HG02885 (cell line): Measurements from ENCODE around the gene EPO.
A peak's percentile ranks its signal among the peaks of the same experiment; 100 is the strongest.

Source experiments
- ATAC-seq: cut with Tn5 transposase; IDR thresholded peaks from one replicate; pipeline ENCODE4 v1.9.1; 2021; ENCODE audit warnings: mild to moderate bottlenecking; ENCODE audit not compliant: unreplicated experiment, poor library complexity

EPO gene

DNA sequence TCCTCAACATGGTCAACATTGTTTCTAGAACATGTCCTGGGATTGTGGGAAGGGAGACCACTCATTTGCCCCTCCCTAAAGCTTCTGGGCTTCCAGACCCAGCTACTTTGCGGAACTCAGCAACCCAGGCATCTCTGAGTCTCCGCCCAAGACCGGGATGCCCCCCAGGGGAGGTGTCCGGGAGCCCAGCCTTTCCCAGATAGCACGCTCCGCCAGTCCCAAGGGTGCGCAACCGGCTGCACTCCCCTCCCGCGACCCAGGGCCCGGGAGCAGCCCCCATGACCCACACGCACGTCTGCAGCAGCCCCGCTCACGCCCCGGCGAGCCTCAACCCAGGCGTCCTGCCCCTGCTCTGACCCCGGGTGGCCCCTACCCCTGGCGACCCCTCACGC lies at the start of gene EPO:
Gene EPO, plus strand, starts transcription at position 190 of the 392 bp plus-strand sequence. CDS start 513 bp downstream, outside the sequence.
- ATAC-seq, result no peak

DNA sequence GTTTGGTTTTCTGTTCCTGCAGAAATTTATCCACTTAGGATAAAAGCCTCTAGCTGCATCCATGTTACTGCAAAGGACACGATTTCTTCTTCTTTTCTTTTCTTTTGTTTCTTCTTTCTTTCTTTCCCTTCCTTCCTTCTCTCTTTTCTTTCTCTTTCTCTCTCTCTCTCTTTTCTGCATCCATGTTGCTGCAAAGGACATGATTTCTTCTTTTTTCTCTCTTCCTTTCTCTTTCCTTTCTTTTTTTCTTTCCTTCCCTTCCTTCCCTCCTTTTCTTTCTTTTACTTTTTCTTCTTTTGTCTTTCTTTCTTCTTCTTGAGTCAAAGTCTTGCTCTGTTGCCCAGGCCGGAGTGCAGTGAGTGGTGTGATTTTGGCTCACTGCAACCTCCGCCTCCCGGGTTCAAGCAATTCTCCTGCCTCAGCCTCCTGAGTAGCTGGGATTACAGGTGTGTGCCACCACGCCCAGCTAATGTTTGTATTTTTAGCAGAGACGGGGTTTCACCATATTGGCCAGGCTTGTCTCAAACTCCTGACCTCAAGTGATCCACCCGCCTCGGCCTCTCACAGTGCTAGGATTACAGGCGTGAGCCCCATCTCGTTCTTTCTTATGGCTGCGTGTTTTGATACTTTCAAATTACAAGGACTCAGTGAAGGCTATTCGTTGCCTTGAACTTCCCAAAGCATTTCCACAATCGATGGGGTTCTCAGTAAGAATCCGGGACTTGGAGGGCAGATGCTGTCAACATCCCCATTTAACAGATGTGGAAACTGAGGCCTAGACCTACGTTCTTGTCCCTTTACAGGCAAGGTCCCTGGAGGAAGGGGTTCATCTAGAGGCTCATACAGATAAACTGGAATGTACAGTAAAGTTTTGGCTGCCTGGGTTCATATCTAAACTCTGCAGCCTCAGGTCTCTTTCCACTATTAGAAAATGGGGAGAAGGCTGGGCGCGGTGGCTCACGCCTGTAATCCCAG lies 48.6 kb upstream of the EPO start:
- no peak for ATAC-seq

DNA sequence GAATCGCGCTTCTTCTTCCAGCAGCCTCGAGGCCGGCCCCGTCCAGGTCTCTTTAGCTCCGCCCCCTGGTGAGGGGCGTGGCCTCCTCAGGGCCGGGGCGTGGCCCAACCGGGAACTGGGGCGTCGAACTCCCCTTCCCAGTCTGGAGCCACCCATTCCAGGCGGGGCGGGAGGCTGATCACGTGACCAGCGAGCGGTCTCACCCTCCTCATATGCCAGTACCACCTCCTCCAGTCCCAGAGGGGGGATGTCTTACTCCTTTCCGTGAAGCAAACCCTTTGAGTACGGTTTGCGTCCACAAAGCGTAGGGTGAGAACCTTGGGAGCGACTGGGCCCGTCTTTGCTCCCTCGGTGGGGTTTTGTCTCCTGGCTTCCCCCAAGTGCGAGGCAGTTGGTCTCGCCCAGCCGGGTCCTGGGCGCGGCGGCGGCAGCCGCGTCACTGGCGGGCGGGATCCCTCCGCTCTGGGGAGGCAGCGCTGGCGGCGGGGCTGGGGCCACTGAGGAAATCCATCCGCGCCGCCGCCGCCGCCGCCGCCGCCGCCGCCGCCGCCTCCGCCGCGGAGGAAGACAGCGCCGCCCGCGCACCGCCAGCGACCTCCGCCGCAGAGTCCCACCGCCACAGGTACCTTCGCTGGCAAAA lies 46.8 kb upstream of the EPO start, which contains the start of gene GNB2:
Gene GNB2, plus strand, starts transcription at position 439 of the 640 bp plus-strand sequence. CDS start 2,526 bp downstream, outside the sequence.
- peak; percentile 65 for ATAC-seq

DNA sequence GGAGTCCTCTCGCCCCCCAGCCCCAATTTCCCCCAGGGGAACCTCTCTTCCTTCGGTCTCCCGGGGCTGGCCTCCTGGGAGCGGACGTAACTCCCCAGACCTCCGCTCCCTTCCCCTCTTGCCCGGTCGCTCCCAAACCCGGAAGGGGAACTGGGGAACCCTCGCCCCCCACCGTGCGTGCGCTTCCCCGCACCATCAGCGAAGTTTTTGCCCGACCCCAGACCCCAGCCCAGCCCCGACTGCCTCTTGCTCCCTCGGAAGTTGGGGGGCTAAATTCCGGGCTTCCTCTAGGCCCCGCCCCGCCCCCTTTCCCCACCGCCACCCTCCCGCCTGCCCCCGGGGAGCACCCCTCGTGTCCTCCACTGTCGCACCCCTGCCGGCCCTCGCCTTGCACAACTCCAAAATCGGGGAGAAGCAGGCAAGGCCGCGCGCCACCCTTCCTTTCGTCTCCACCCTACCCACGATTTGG lies 46.3 kb upstream of the EPO start:
- peak; percentile 1 for ATAC-seq

DNA sequence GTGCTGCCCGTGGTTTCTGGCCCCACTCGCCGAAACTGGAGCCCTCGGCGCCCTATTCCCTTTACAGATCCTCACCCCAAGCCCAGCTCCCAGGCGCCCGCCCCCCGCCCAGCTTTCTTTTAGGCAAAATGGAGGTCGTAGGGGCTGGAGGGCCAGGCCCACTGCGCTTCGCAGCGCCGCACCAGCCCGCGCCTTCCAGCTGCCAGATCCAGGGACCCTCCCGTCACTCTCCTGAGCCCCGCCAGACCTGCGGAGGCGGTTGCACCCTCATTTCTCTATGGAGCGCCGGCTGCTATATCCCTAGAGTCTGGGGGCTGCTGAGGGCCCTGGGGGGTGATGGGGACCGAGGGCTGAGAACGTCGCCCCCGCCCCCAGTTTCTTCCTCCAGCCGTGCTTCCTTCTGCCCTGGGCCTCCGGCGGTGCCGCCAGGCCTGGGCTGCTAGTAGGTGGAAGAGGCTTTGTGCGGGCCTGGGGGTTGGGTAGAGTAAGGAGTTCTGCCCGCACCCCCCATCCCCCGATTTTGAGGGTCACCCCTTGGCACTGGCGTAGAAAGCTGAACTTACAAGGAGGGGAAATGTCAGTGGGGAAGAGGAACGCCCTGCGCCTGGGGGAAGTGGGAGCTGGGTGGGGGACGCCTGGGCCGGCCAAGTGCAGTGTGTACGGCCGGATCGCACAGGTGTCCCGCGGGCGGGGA lies 45.7 kb upstream of the EPO start:
- no peak for ATAC-seq

DNA sequence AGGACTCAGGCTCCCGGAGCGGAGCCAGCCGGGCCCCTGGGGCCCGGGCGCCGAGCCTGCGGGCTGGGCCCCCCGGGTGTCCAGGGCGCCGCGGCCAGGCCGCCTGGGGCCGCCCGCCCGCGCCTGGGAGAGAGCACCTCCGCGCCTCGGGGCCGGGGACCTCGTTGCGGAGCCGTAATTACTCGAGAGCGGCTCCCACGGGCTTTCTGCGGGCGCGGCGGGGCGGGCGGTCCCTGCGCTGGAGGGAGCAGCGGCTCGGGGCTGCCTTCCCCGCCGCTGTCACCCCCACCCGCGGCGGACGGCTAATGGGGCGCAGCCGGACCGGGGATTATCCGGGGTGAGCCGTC lies 45.2 kb upstream of the EPO start:
- no peak for ATAC-seq

DNA sequence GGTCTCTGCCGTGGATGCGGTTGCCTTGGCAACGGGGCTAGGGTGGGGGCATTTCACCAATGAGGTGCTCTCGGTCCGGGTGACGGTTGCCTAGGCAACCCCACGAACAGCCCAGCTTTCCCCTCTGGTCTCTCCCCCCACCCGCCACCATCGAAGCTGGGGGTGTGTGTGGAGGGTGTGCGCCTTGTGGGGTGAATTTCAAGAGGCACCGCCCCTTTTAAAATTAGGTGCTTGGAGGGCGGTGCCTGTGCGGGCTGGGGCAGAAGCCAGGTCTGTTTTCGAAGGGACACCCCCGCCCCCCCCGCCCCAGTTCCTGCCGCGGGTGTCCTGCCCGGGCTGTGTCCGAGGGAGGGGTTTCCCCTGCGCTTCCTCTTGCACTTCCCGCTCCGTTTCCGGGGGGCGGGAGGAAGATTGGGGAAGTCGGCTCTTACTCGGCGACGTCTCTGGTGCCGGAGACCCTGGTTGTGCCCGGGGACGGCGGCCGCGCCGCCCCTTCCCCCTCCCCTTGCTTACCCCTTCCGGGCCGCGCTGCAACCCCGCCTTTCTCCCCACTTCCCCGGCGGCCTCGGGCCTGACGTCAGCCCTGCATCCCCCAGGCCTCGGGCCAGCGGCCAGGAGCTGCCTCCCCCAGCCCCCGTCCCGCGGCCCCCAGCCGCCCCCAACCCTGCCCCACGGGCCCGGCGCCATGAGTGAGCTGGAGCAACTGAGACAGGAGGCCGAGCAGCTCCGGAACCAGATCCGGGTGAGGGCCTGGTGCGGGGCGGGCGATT lies 44.5 kb upstream of the EPO start:
- ATAC-seq, result peak; percentile 36

DNA sequence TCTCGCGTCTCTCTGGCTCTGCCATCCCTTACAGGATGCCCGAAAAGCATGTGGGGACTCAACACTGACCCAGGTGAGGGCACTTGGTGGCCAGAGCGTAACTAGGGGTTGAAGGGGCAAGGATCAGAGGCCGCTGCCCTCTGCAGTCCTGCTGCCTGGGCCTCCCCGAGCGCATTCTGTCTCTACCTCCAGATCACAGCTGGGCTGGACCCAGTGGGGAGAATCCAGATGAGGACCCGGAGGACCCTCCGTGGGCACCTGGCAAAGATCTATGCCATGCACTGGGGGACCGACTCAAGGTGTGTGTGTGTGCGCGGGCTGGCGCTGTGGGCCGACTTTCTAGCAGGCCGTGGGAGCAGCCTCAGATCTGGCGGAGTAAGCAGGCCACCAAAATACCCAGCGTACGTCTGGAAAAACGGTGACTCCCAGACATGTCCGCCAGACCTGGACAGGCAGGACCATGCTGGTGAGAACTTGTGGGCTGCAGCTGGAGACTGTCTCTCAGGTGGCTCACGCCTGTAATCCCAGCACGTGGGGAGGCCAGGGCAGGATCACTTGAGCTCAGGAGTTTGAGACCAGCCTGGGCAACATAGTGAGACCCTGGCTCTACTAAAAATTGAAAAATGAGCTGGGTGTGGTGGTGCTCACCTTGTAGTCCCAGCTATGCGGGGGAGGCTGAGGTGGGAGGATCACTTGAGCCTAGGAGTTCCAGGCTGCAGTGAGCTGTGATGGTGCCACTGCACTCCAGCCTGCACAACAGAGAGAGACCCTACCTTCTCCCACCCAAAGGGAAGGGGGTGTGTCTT lies 43.6 kb upstream of the EPO start:
- ATAC-seq, result no peak

DNA sequence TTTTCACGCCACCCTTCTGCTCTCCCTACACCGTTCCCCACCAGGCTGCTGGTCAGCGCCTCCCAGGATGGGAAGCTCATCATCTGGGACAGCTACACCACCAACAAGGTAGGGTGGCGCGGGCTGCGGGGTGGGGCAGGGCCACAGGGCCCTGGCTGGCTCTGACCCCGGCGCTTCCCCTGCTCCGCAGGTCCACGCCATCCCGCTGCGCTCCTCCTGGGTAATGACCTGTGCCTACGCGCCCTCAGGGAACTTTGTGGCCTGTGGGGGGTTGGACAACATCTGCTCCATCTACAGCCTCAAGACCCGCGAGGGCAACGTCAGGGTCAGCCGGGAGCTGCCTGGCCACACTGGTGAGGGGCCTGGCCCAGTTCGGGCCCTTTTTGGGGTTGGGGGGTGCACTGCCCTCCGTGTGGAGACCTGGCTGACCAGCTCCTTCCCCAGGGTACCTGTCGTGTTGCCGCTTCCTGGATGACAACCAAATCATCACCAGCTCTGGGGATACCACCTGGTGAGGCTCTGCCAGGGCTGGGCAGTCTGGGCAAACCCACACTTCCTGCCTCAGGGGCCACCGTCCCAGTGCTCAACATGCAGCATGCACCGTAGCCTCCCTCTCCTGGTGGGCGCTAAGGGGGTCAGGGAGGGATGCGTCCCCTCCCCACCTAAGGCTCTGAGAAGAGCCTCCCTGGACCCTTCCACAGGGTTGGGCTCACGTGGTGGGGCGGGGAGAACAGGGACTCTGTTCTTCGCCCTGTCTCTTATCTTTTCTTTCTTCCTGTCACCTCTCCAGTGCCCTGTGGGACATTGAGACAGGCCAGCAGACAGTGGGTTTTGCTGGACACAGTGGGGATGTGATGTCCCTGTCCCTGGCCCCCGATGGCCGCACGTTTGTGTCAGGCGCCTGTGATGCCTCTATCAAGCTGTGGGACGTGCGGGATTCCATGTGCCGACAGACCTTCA lies 42.7 kb upstream of the EPO start:
- ATAC-seq, result no peak

DNA sequence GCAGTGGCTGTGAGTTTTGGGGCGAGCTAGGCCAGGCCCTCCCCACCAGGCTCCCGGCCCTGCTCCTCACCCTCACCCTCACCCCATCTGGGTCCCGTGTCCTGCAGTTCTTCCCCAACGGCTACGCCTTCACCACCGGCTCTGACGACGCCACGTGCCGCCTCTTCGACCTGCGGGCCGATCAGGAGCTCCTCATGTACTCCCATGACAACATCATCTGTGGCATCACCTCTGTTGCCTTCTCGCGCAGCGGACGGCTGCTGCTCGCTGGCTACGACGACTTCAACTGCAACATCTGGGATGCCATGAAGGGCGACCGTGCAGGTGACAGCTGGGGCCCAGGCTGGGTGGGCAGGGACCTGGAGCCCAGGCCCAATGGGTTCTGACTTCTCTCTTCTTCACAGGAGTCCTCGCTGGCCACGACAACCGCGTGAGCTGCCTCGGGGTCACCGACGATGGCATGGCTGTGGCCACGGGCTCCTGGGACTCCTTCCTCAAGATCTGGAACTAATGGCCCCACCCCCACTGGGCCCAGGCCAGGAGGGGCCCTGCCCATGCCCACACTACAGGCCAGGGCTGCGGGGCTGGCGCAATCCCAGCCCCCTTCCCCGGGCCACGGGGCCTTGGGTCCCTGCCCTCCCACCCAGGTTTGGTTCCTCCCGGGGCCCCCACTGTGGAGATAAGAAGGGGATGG lies 41.8 kb upstream of the EPO start:
- no peak for ATAC-seq

DNA sequence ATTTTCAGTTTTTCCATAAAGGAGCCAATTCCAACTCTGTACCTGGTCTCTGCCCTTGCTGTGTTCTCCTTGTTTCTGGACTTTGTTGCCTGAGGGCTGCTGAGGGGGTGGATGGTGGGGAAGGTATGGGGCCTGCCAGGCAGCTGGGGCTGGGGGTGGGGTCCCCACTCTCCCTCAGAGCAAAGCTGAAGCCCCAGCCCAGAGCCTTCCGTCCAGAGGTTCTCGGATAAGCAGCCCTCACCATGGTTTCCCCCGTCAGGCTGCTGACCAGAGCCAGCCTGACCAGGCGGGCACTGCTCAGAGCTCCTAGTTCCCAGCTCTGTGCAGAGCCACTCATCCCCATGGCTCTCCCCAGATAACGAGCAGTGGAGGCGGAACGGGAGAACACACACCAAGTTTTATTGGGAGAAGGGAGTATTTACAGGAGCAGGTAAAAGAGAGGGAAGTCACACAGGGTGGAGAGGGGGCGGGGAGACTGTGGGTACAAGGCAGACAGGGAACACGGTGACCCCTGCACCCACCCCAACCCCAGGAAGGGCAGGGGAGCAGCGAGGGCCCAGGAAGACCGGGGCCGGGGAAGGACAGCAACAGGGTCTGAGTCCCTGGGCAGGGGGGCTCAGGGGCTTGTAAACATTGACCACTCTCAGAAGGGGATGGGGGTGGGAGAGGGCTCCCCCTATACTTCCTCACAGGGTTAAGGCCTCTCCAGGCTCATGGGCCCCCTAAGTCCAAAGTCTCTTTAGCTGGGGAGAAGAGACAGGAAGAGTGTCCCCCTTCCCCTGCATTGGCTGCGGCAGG lies 40.9 kb upstream of the EPO start:
- no peak for ATAC-seq

DNA sequence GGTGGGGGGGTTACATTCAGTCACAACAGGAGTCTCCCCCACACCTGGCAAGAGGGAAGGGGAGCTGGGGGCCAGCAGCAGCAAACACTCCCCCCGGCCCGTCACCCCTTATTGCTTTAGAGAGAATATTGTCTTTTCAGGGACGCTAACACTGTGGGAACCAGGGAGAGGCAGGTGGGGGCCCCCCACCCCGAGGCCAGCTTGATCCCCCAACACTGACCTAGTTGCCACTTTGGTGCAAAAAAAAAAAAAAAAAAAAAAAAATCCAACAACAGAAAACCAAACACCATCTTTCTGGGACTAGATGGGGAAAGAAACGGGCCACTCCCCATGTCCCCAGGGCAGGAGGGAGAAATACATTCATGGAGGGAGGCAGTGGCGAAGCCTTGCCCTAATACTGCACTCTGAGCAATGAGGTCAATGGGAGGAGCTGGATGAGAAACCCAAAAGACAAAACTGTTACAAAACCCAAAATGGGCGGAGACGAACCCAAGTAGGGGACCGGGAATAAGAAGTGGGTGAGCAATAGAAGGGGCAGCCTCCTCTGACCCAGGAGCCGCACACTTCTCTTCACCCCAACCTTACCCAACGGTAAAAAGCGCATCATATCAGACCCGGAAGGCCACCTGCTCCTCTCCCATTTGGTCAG lies 40.2 kb upstream of the EPO start:
- ATAC-seq, result no peak

DNA sequence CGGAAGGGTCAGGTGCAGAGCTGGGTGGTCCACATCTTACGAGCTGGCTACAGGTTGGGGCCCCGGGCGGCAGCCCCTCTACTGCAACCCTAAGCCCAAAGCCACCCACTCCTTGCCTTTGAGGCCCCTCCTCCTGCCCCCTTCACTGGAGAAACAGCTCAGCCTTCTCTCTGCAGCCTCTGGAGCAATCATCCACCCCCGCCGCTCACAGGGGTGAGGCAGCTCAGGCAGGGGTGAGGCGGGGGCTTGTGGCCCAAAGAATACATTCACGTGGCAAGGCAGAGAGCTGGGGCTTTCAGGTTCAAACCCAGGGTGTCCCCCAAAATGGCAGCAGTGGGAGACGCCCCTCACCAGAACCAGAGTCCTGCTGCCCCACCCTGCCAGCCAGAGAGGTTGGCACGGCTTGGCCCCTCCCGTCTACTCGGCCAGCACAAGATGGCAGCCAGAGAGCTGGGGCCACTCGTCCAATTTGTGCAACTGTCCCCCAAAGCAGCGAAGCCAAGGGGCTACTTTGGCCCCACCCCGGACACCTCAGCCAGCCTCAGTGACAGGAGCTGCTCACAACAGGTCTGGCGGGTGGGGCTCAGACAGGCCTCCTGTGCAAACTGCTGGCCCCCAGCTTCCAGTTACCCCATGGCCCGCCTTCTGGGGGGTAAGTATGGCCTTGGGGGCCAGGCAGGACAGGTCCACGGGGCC lies 39.5 kb upstream of the EPO start:
- ATAC-seq, result no peak

DNA sequence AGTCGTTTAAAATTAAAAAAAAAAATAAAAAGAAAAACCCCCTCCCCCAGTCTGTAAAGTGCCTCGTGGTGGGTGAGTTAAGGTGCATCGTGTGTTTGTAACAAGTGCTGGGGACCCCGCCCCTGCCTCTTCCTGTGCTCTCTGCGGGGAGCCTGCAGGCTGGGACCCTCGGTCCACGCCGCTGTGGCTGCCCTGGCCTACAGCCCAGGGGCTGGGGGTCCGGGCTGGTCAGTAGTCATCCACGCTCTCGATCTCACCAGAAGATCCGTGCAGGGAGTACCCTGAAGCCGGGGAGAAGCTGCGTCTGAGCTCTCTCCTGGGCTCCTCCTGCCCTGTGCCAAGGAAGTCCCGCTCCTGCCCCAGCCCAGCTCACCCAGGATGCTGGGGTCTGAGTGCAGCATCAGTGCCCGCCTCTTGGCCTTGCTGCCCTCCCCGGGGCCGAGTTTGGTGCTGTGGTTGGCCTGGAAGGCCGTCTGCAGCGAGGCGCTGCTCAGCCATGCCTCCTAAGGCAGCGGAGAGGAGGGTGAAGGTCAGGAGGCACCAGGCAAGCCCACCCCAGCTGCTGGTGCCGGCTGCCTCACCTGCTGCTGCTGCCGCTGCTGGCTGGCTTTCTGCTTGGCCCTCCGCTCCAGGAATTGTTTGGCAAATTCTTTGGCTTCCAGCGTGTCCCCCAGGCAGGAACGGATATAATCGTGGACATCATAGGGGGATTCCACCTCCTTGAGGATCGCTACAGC lies 38.6 kb upstream of the EPO start:
- no peak for ATAC-seq

DNA sequence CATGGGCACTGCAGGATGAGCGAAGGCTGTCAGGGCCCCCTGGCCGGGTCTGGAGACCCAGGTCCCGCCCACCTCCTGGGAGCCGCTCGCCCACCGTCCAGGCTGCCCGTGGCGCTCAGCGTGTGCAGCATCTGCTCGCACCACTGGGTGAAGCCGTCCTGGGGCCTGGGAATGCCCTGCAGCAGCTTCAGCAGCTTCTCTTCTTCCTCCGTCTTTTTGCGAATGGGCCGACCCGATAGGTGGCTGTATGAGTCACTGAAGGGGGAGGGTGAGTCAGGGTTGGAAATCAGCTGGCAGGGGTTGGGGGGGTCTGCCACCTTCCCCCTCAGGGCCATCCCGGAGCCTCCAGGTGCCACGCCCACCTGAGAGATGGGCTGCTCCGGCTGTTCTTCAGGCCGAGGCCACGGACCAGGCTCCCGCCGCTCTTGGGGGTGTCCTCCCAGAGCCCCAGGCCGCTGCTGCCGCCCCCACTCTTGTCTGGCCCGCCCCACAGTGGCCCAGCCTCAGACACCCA lies 38.0 kb upstream of the EPO start:
- ATAC-seq, result no peak
